A549 (cell line): Measurements from ENCODE around the gene DLG2. TPM values are rescaled to one million over a fixed set of nuclear protein-coding genes. Genes with fewer than 3 reads are reported as not detected.

ENCODE experiments used
- ATAC-seq, 2 experiments: fragments of 200-7000 bp in 1 of 2; fragments of >200 bp in 1 of 2; cut with Nextera tagmentation in 1 of 2; cut with Tn5 transposase in 1 of 2; 3 replicates each; pipeline versions ENCODE4 v1.8.0 to v1.9.1; 2018 to 2020; ENCODE audit warnings: mild to moderate bottlenecking in 1 of 2, moderate library complexity in 1 of 2
- CTCF ChIA-PET: fragments of 300-600 bp; sonication (Branson Sonifier 250); formaldehyde crosslinking; extraction: SDS; loops from one replicate; lab custom pipeline; 2021; ENCODE audit warnings: antibody characterized with exemption, inconsistent platforms; lab: Yijun Ruan, JAX
- POLR2A ChIA-PET: fragments of 350-600 bp; formaldehyde crosslinking; extraction: SDS; loops from one replicate; lab custom pipeline; 2021; ENCODE audit warnings: antibody characterized with exemption, inconsistent platforms; lab: Yijun Ruan, JAX
- DNase-seq, 2 experiments: peaks; one replicate each; pipeline versions ENCODE4 v3.0.0 to v3.0.0-alpha.2; 2011 to 2016; ENCODE audit warnings: low read depth in 1 of 2, low spot score in 1 of 2
- FAIRE-seq: peaks from 2 replicates; lab custom pipeline; 2011; peaks lifted over from hg19 to GRCh38; lab: Jason Lieb, UNC
- H3K27ac ChIP-seq, 2 experiments: fragments of >200 bp; sonication (Bioruptor Twin); formaldehyde crosslinking; 3 replicates each; pipeline ENCODE4 v1.5.1; 2016 to 2017
- H3K4me1 ChIP-seq: fragments of >200 bp; sonication (Bioruptor Twin); formaldehyde crosslinking; 3 replicates; pipeline ENCODE4 v1.6.1; 2016
- H3K4me2 ChIP-seq: fragments of >200 bp; sonication (Bioruptor Twin); formaldehyde crosslinking; 3 replicates; pipeline ENCODE4 v1.6.1; 2016
- H3K4me3 ChIP-seq: fragments of >200 bp; sonication (Bioruptor Twin); formaldehyde crosslinking; 3 replicates; pipeline ENCODE4 v1.5.1; 2016
- H3K9me3 ChIP-seq: fragments of >200 bp; sonication (Bioruptor Twin); formaldehyde crosslinking; 3 replicates; pipeline ENCODE4 v1.6.1; 2016
- ATOH8 ChIP-seq: fragments of 250-450 bp; sonication (Bioruptor Pico); IDR thresholded peaks from 2 replicates; pipeline ENCODE4 v1.5.0; 2020; ENCODE audit warnings: low read depth, mild to moderate bottlenecking, moderate library complexity
- BCL3 ChIP-seq: fragments of >200 bp; sonication (Bioruptor Twin); formaldehyde crosslinking; IDR thresholded peaks from 3 replicates; pipeline ENCODE4 v1.6.1; 2016
- E2F6 ChIP-seq: IDR thresholded peaks from 2 replicates; pipeline ENCODE4 v1.6.1; 2012; ENCODE audit warnings: low read depth, borderline replicate concordance
- EHF ChIP-seq: fragments of 250-450 bp; sonication (Bioruptor Pico); IDR thresholded peaks from 2 replicates; pipeline ENCODE4 v1.5.0; 2020; ENCODE audit warnings: mild to moderate bottlenecking
- ESRRA ChIP-seq: fragments of 150-350 bp; IDR thresholded peaks from 2 replicates; pipeline ENCODE4 v1.6.1; 2014; ENCODE audit warnings: mild to moderate bottlenecking, low read length, borderline replicate concordance
- FOSL2 ChIP-seq, 2 experiments: fragments of 450-650 bp in 1 of 2; fragments of >200 bp in 1 of 2; sonication (Bioruptor Twin) in 1 of 2; formaldehyde crosslinking; IDR thresholded peaks; 2 replicates each; pipeline versions ENCODE4 v1.5.0 to v1.6.1; 2016 to 2020; ENCODE audit warnings: mild to moderate bottlenecking in 1 of 2, moderate library complexity in 1 of 2
- HES2 ChIP-seq: fragments of >200 bp; sonication (Bioruptor Twin); formaldehyde crosslinking; IDR thresholded peaks from 2 replicates; pipeline ENCODE4 v1.6.1; 2016
- HEYL ChIP-seq: fragments of 250-450 bp; sonication (Bioruptor Pico); IDR thresholded peaks from 2 replicates; pipeline ENCODE4 v1.8.0; 2021; ENCODE audit warnings: mild to moderate bottlenecking, moderate library complexity
- HOXA7 ChIP-seq: fragments of 250-450 bp; sonication (Bioruptor Pico); IDR thresholded peaks from 2 replicates; pipeline ENCODE4 v1.5.0; 2020; ENCODE audit warnings: mild to moderate bottlenecking, moderate library complexity
- JUN ChIP-seq, 2 experiments: fragments of >200 bp; sonication (Bioruptor Twin); formaldehyde crosslinking; IDR thresholded peaks; 2 replicates in 1 of 2; 3 replicates in 1 of 2; pipeline ENCODE4 v1.6.1; 2016 to 2017
- JUNB ChIP-seq: fragments of >200 bp; sonication (Bioruptor Twin); formaldehyde crosslinking; IDR thresholded peaks from 2 replicates; pipeline ENCODE4 v1.6.1; 2016
- KDM1A ChIP-seq: fragments of 200-600 bp; sonication (generic); IDR thresholded peaks from 2 replicates; pipeline ENCODE4 v1.6.1; 2016; ENCODE audit warnings: low read depth, mild to moderate bottlenecking
- NFE2L2 ChIP-seq: fragments of 150-350 bp; conservative IDR thresholded peaks from 2 replicates; pipeline ENCODE4 v1.6.1; 2014; ENCODE audit warnings: low read length
- NR3C1 ChIP-seq: fragments of >200 bp; sonication (Bioruptor Twin); formaldehyde crosslinking; IDR thresholded peaks from 3 replicates; pipeline ENCODE4 v1.6.1; 2017
- PHF8 ChIP-seq: fragments of 200-600 bp; sonication (generic); IDR thresholded peaks from 2 replicates; pipeline ENCODE4 v1.6.1; 2016; ENCODE audit warnings: low read depth, mild to moderate bottlenecking, antibody characterized with exemption, moderate library complexity, borderline replicate concordance
- RAD21 ChIP-seq, 2 experiments: fragments of >200 bp in 1 of 2; sonication (Bioruptor Twin) in 1 of 2; formaldehyde crosslinking in 1 of 2; IDR thresholded peaks in 1 of 2; conservative IDR thresholded peaks in 1 of 2; 2 replicates in 1 of 2; 3 replicates in 1 of 2; pipeline ENCODE4 v1.6.1; 2012 to 2018; ENCODE audit warnings: inconsistent platforms in 1 of 2
- RFX5 ChIP-seq: fragments of 450-650 bp; IDR thresholded peaks from 2 replicates; pipeline ENCODE4 v1.7.1; 2014; ENCODE audit warnings: antibody characterized with exemption, mild to moderate bottlenecking, moderate library complexity
- SMC3 ChIP-seq: fragments of >200 bp; sonication (Bioruptor Twin); formaldehyde crosslinking; IDR thresholded peaks from 3 replicates; pipeline ENCODE4 v1.6.1; 2018; ENCODE audit warnings: inconsistent platforms
- TP53 ChIP-seq: fragments of 250-450 bp; sonication (Bioruptor Pico); IDR thresholded peaks from 2 replicates; pipeline ENCODE4 v1.5.0; 2021; ENCODE audit warnings: mild to moderate bottlenecking, moderate library complexity
- ZC3H11A ChIP-seq: fragments of 450-650 bp; IDR thresholded peaks from 2 replicates; pipeline ENCODE4 v1.6.1; 2014; ENCODE audit warnings: antibody characterized with exemption, mild to moderate bottlenecking
- ZSCAN20 ChIP-seq: fragments of 250-450 bp; sonication (Bioruptor Pico); IDR thresholded peaks from 2 replicates; pipeline ENCODE4 v1.8.0; 2022; ENCODE audit warnings: mild to moderate bottlenecking, moderate library complexity
- WGBS: methylation state at CpG from one replicate; pipeline ENCODE4 v1.1.6; 2017; ENCODE audit errors: missing lambda C conversion rate; 5-methylcytosine and 5-hydroxymethylcytosine counted together
- polyA plus RNA-seq, 4 experiments: library from polyadenylated mRNA; depleted of rRNA in 3 of 4; stranded (reverse); fragments of >200 nt; fragmentation: RNase III in 1 of 4; extraction: RNeasy Plus Mini Kit Qiagen cat#74134 plus additional on column Dnase treatment in 1 of 4; gene quantifications; 2 replicates in 3 of 4; 3 replicates in 1 of 4; pipeline ENCODE4 v1.2.3, GENCODE V29; 2011 to 2017
- TF ChIP-seq, protein P1 (sequence below): fragments of 150-350 bp; IDR thresholded peaks from 2 replicates; pipeline ENCODE4 v1.6.1; 2014; ENCODE audit warnings: low read depth, mild to moderate bottlenecking, low read length
- TF ChIP-seq, protein P2 (sequence below): fragments of 250-450 bp; sonication (Bioruptor Pico); IDR thresholded peaks from 2 replicates; pipeline ENCODE4 v1.5.0; 2021; ENCODE audit warnings: mild to moderate bottlenecking, moderate library complexity, borderline replicate concordance

The DLG2 gene
- polyA plus RNA-seq, 2 of the 4 experiments (the other 2 are of a cell fraction) = 0.26 to 0.79 TPM

- POLR2A ChIA-PET = no interaction called here
- Histone ChIP-seq H3K4me2 (no peak overlapping the region), H3K27ac (no peak overlapping the region), H3K4me3 (no peak overlapping the region), H3K9me3 (no peaks in the 10 kb centered on the region)
- no peak for DNase-seq
- FAIRE-seq = no peak
- CTCF ChIA-PET = interaction anchor here (0.6 to 1.4 kb wide), 2 partner anchors 383 to 440 kb away, joined by 3 read pairs; no protein-coding TSS in a partner anchor
- no peak for ATAC-seq
- TF ChIP-seq ZC3H11A (no peak), HES2 (no peak), PHF8 (no peak), RAD21 (conservative IDR thresholded peaks at IDR 0.05 in 1 of 2, IDR thresholded peaks at IDR 0.05 in 1 of 2) (no peak), RFX5 (no peak), ZSCAN20 (CRISPR knock-in tag) (no peak), SMC3 (no peak), BCL3 (no peak), EHF (CRISPR knock-in tag) (no peak), TP53 (no peak)
- TF ChIP-seq, all 56 proteins: peak for 0
- no peaks in the 10 kb centered on the region for H3K4me1 ChIP-seq
These were observed 1951.0 kb downstream of the DLG2 start for GRCh38 chr11:83676056-83676601.

GRCh38 chr11:83674102-83674896 is 1952.8 kb downstream of the DLG2 start:
- H3K9me3 ChIP-seq = no peaks in the 10 kb centered on the region
- no peaks in the 10 kb centered on the region for H3K4me1 ChIP-seq
- no peak for FAIRE-seq
- H3K27ac ChIP-seq = no peak overlapping the region
- TF ChIP-seq, protein P1, sequence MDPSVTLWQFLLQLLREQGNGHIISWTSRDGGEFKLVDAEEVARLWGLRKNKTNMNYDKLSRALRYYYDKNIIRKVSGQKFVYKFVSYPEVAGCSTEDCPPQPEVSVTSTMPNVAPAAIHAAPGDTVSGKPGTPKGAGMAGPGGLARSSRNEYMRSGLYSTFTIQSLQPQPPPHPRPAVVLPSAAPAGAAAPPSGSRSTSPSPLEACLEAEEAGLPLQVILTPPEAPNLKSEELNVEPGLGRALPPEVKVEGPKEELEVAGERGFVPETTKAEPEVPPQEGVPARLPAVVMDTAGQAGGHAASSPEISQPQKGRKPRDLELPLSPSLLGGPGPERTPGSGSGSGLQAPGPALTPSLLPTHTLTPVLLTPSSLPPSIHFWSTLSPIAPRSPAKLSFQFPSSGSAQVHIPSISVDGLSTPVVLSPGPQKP = no peak
- TF ChIP-seq FOSL2 (IDR thresholded peaks at IDR 0.05) (no peak), FOSL2 (CRISPR knock-in tag; IDR thresholded peaks at IDR 0.05) (no peak), NR3C1 (no peak), KDM1A (no peak), ATOH8 (CRISPR knock-in tag) (no peak), JUN (IDR thresholded peaks at IDR 0.05) (no peak), ESRRA (no peak), NFE2L2 (no peak), HEYL (no peak), JUNB (no peak), HOXA7 (CRISPR knock-in tag) (no peak), E2F6 (no peak), RAD21 (conservative IDR thresholded peaks at IDR 0.05 in 1 of 2, IDR thresholded peaks at IDR 0.05 in 1 of 2) (no peak)
- TF ChIP-seq, protein P2, sequence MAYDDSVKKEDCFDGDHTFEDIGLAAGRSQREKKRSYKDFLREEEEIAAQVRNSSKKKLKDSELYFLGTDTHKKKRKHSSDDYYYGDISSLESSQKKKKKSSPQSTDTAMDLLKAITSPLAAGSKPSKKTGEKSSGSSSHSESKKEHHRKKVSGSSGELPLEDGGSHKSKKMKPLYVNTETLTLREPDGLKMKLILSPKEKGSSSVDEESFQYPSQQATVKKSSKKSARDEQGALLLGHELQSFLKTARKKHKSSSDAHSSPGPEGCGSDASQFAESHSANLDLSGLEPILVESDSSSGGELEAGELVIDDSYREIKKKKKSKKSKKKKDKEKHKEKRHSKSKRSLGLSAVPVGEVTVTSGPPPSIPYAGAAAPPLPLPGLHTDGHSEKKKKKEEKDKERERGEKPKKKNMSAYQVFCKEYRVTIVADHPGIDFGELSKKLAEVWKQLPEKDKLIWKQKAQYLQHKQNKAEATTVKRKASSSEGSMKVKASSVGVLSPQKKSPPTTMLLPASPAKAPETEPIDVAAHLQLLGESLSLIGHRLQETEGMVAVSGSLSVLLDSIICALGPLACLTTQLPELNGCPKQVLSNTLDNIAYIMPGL (CRISPR knock-in tag) = no peak
- ATAC-seq = no peak
- DNase-seq = no peak
- H3K4me3 ChIP-seq = no peak overlapping the region
- H3K4me2 ChIP-seq = no peak overlapping the region
- ChIA-PET CTCF (no interaction called here), POLR2A (no interaction called here)
- 0% methylated on average over 1 of the region's 1 CpG for WGBS
